Caco-2 (cell line): ENCODE data around the gene PPFIBP2. TPM values are rescaled to one million over a fixed set of nuclear protein-coding genes. Genes with fewer than 3 reads are reported as not detected.

Experiments
- BruUV-seq: library from RNA; stranded (reverse); fragments of 400-500 nt; replicated peaks from 2 replicates; lab custom pipeline; 2021; lab: Mats Ljungman, UMichigan
- CTCF ChIA-PET: fragments of 300-600 bp; sonication (Branson Sonifier 250); formaldehyde crosslinking; loops from one replicate; lab custom pipeline; 2022; ENCODE audit warnings: antibody characterized with exemption; lab: Charles Lee
- POLR2A ChIA-PET: fragments of 300-600 bp; sonication (Branson Sonifier 250); formaldehyde crosslinking; loops from one replicate; lab custom pipeline; 2022; ENCODE audit warnings: antibody characterized with exemption; lab: Charles Lee
- DNase-seq, 2 experiments: peaks; one replicate each; pipeline versions ENCODE4 v3.0.0 to v3.0.0-alpha.2; 2020 to 2022
- H3K27me3 ChIP-seq: replicated peaks from 2 replicates; pipeline ENCODE4 v1.6.0; 2011; ENCODE audit warnings: low read length; ENCODE audit not compliant: control insufficient read depth, insufficient read depth
- H3K36me3 ChIP-seq: 2 replicates; pipeline ENCODE4 v1.5.1; 2011; ENCODE audit warnings: low read length; ENCODE audit not compliant: control insufficient read depth, insufficient read depth
- H3K4me1 ChIP-seq: fragments of 250-450 bp; sonication (Bioruptor Pico); 2 replicates; pipeline ENCODE4 v1.5.1; 2020; ENCODE audit warnings: mild to moderate bottlenecking
- H3K4me3 ChIP-seq: 2 replicates; pipeline ENCODE4 v1.5.1; 2011; ENCODE audit warnings: low read depth, mild to moderate bottlenecking, control low read depth, low read length
- H3K9me3 ChIP-seq: fragments of 250-450 bp; sonication (Bioruptor Pico); 2 replicates; pipeline ENCODE4 v1.5.1; 2020; ENCODE audit warnings: mild to moderate bottlenecking, moderate library complexity
- H3K27ac Mint-ChIP-seq: one replicate; pipeline ENCODE4 v1.8.0; 2022; ENCODE audit warnings: mixed read lengths; ENCODE audit not compliant: unreplicated experiment
- H3K27me3 Mint-ChIP-seq: one replicate; pipeline ENCODE4 v1.8.0; 2022; ENCODE audit warnings: mixed read lengths; ENCODE audit not compliant: insufficient read depth, unreplicated experiment
- H3K36me3 Mint-ChIP-seq: one replicate; pipeline ENCODE4 v1.8.0; 2022; ENCODE audit warnings: mild to moderate bottlenecking, mixed read lengths; ENCODE audit not compliant: insufficient read depth, unreplicated experiment
- H3K4me1 Mint-ChIP-seq: one replicate; pipeline ENCODE4 v1.8.0; 2022; ENCODE audit warnings: low read depth, mixed read lengths; ENCODE audit not compliant: unreplicated experiment
- H3K4me3 Mint-ChIP-seq: one replicate; pipeline ENCODE4 v1.8.0; 2022; ENCODE audit warnings: mild to moderate bottlenecking, moderate library complexity, mixed read lengths; ENCODE audit not compliant: unreplicated experiment
- H3K9me3 Mint-ChIP-seq: one replicate; pipeline ENCODE4 v1.8.0; 2022; ENCODE audit warnings: mixed read lengths; ENCODE audit not compliant: unreplicated experiment
- CTCF ChIP-seq, 2 experiments: fragments of 200-600 bp in 1 of 2; IDR thresholded peaks; 1 replicate in 1 of 2; 2 replicates in 1 of 2; pipeline versions ENCODE4 v1.5.1 to v1.8.0; 2011 to 2022; ENCODE audit warnings: antibody characterized with exemption in 1 of 2, control low read depth in 1 of 2, inconsistent platforms in 1 of 2, low read depth in 1 of 2, low read length in 1 of 2, mild to moderate bottlenecking in 1 of 2, moderate library complexity in 1 of 2; ENCODE audit not compliant: insufficient read depth in 1 of 2, severe bottlenecking in 1 of 2, unreplicated experiment in 1 of 2
- intact Hi-C: fragments of 100-400 bp; cut with micrococcal nuclease; formaldehyde crosslinking; loops from one replicate; pipeline ENCODE4 v1.10.0; 2022; ENCODE audit not compliant: unreplicated experiment
- total RNA-seq: library from RNA; stranded (reverse); gene quantifications from 2 replicates; pipeline ENCODE4 v1.2.3, GENCODE V29; 2022

PPFIBP2 gene
- total RNA-seq, 1 experiment from 2014 or later = 72.5 TPM

DNA sequence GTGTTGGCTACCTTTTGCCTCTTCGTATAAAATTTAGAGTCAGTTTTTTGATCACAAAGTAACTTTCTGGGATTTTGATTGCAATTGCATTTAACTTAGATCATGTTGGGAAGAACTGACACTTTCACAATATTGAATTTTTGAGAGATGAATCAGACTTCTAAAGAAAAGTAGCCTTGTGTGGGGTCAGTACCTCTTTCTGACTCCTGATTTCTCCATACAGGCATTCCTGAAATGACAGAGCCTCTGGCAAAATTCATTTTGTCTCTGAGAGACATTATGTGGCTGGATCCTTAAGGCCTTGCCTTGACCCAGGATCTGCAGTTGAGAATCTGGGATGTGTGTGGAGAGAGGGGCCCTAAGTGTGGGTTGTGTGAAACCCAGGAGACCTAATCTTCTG is 37.8 kb downstream of the PPFIBP2 start:
- Histone ChIP-seq H3K4me3 (no peak overlapping the region), H3K27me3 (no peaks in the 10 kb centered on the region), H3K4me1 (0 out of 2 replicates have a peak, but pooled peaks cover 6% of the 10 kb centered on the region), H3K9me3 (no peaks in the 10 kb centered on the region), H3K36me3 (no peaks in the 10 kb centered on the region)
- peaks cover 7% of the 10 kb centered on the region for H3K9me3 Mint-ChIP-seq
- no peak for DNase-seq
- peaks cover 6% of the 10 kb centered on the region for H3K4me1 Mint-ChIP-seq
- no peaks in the 10 kb centered on the region for H3K27me3 Mint-ChIP-seq
- BruUV-seq = no TSS peak
- TF ChIP-seq CTCF (IDR thresholded peaks at IDR 0.05; ENCODE audit: insufficient read depth in 1 of 2, low read depth in 1 of 2, low read length in 1 of 2, severe bottlenecking in 1 of 2, unreplicated experiment in 1 of 2) = no peak
- H3K4me3 Mint-ChIP-seq = no peak overlapping the region
- no peaks in the 10 kb centered on the region for H3K36me3 Mint-ChIP-seq
- POLR2A ChIA-PET = no interaction called here
- H3K27ac Mint-ChIP-seq = no peak overlapping the region
- CTCF ChIA-PET = no interaction called here
- intact Hi-C loops = no loop called here

- ChIA-PET POLR2A (interaction anchor here (0.7 kb wide), 1 partner anchor 1290 kb away, joined by 3 read pairs; no protein-coding TSS in a partner anchor), CTCF (no interaction called here)
- H3K4me1 ChIP-seq = 0 out of 2 replicates have a peak, but pooled peaks cover 6% of the 10 kb centered on the region
- no peaks in the 10 kb centered on the region for H3K27me3 ChIP-seq
- H3K4me1 Mint-ChIP-seq = peaks cover 8% of the 10 kb centered on the region
- H3K4me3 Mint-ChIP-seq = no peak overlapping the region
- no peaks in the 10 kb centered on the region for H3K9me3 ChIP-seq
- BruUV-seq = no TSS peak
- DNase-seq = no peak
- intact Hi-C loops = no loop called here
- no peak overlapping the region for H3K27ac Mint-ChIP-seq
- peaks cover 9% of the 10 kb centered on the region for H3K9me3 Mint-ChIP-seq
- H3K4me3 ChIP-seq = no peak overlapping the region
- no peaks in the 10 kb centered on the region for H3K36me3 ChIP-seq
- H3K36me3 Mint-ChIP-seq = no peaks in the 10 kb centered on the region
- H3K27me3 Mint-ChIP-seq = no peaks in the 10 kb centered on the region
- TF ChIP-seq CTCF (IDR thresholded peaks at IDR 0.05; ENCODE audit: insufficient read depth in 1 of 2, low read depth in 1 of 2, low read length in 1 of 2, severe bottlenecking in 1 of 2, unreplicated experiment in 1 of 2) = no peak
Measured at GRCh38 chr11:7552666-7553065, 38.9 kb downstream of the PPFIBP2 start.

GRCh38 chr11:7555052-7555699 is 41.4 kb downstream of the PPFIBP2 start:
- no peaks in the 10 kb centered on the region for H3K9me3 ChIP-seq
- Mint-ChIP-seq H3K27ac (no peak overlapping the region), H3K4me3 (no peak overlapping the region), H3K9me3 (peaks cover 9% of the 10 kb centered on the region), H3K36me3 (no peaks in the 10 kb centered on the region), H3K27me3 (no peaks in the 10 kb centered on the region), H3K4me1 (peaks cover 8% of the 10 kb centered on the region)
- no peak for TF ChIP-seq CTCF (IDR thresholded peaks at IDR 0.05; ENCODE audit: insufficient read depth in 1 of 2, low read depth in 1 of 2, low read length in 1 of 2, severe bottlenecking in 1 of 2, unreplicated experiment in 1 of 2)
- CTCF ChIA-PET = no interaction called here
- 0 out of 2 replicates have a peak, but pooled peaks cover 6% of the 10 kb centered on the region for H3K4me1 ChIP-seq
- no peaks in the 10 kb centered on the region for H3K36me3 ChIP-seq
- intact Hi-C loops = no loop called here
- no TSS peak for BruUV-seq
- H3K4me3 ChIP-seq = no peak overlapping the region
- POLR2A ChIA-PET = no interaction called here
- no peak for DNase-seq
- H3K27me3 ChIP-seq = no peaks in the 10 kb centered on the region
